8988T (cell line): ENCODE measurements around the gene C2orf68.
"Not testable (repeated sequence)": the region's sequence is repeated elsewhere in the genome, so short reads cannot be mapped to it uniquely, and the experiment has no call there.

ENCODE experiments used
- DNase-seq: peaks from one replicate; pipeline ENCODE4 v3.0.0; 2011

Gene C2orf68

GRCh38 chr2:85579266-85579935 is 32.5 kb downstream of the C2orf68 start:
- no peak for DNase-seq

DNA sequence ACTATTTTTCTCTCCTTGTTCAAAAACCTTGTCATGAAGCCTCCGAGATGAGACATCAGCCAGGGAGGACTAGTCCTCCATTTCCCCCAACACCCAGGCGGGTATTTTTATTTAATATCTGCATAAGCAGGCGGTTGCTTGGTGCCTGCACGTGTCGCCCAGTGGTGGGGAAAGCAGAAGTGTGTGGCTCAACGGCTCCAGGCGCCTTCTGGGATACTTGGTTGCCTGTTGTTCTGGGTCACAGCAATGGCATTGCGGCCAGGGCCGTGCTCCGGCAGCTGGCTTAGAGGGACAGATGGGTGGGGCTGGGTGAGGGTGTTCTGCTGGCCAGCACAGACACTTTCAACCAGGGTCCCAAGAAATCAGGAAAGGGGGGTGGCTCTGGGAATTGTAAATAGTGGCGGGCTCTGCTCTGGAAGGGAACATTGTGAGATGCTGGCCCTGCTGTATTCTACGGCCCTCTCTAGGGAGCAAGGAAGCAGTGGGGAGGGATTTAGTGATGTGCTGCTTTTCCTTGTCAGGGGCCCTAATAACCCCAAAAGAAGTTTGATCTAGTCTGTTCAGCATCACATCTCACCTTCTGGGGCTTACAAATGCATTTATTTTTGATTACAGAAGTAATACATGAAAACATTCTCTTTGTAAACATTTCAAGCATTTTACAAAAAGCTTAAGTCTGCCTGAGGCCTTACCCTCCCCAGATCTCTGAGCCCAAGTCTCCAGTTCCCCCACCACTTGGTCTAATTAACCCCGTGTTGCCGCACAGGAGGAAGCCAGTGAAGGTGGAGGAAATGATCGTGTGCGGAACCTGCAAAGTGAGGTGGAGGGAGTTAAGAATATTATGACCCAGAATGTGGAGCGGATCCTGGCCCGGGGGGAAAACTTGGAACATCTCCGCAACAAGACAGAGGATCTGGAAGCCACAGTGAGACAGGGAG is 33.4 kb downstream of the C2orf68 start:
- no peak for DNase-seq

DNA sequence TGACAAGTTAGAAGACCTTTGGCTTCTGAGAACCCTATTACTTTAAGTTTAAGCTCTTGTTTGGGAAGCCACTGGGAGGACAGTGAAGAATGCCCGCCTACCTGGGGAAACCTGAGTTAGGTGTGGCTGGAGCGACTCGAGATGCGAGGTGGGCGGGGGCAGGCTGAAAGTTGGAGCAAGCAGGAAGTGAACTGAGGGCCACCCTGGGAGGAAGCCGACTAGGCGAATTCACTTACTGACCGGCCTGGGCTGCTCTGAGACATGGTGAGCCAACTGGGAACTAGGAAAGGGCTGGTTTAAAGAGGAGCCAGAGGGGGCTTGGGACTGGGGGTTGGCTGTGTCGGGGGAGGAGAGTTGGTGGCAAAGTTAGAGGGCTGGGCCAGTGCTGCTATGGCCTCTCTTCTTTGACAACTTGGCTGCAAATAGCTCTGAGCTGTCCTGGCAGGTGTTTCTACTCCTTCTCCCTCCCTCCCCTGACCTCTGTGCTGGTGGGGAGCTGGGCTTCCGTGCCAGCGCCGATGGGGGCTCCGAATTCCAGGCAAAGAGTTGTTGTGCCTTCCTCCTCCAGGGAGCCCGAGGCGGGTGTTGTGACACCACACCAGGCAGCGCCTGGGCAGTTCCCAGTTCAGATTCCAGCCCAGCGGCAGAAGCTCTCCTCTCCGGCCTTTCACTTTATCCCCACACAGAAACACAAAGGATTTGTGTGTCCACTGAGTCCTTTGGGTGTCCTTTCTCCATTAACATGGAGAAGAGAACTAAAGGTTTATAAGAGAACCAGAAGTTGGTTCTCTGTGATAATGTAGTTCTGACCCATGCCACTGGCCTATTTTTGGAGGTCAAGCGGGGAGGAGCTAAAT is 34.3 kb downstream of the C2orf68 start, which contains the start of gene VAMP8:
VAMP8 (plus strand) TSS at position 201 of the 857 bp plus-strand sequence; CDS start at position 262, 61 bp downstream.
- DNase-seq = no peak

GRCh38 chr2:85577063-85577385 is 34.8 kb downstream of the C2orf68 start:
- no peak for DNase-seq

GRCh38 chr2:85575739-85576138 is 36.1 kb downstream of the C2orf68 start:
- DNase-seq = no peak

DNA sequence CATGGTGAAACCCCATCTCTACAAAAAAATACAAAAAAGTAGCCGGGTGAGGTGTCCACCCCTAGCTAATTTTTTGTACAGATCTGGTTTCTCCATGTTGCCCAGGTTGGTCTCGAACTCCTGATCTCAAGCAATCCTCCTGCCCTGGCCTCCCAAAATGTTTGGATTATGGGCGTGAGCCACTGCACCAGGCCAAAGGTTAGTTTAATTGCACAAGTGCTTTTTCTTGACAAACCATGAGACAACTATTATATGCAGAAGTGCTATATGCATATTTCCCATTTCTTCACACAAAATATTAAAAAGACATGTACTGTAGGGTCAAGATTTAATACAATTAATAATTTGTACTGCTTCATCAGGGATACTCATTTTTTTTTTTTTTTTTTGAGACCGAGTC is 45.6 kb downstream of the C2orf68 start:
- DNase-seq = no peak

- no peak for DNase-seq
Observed at GRCh38 chr2:85564144-85564563, 47.7 kb downstream of the C2orf68 start.

GRCh38 chr2:85561280-85562212 is 50.3 kb downstream of the C2orf68 start, which contains the start of gene GGCX:
TSS of gene GGCX (minus strand) at chr2:85561493. CDS start at chr2:85561428, 65 bp downstream.
- DNase-seq = peak; percentile 66

- no peak for DNase-seq
Observed at GRCh38 chr2:85560812-85561279, 51.0 kb downstream of the C2orf68 start.

GRCh38 chr2:85560403-85560726 is 51.5 kb downstream of the C2orf68 start:
- not testable (repeated sequence) for DNase-seq

DNA sequence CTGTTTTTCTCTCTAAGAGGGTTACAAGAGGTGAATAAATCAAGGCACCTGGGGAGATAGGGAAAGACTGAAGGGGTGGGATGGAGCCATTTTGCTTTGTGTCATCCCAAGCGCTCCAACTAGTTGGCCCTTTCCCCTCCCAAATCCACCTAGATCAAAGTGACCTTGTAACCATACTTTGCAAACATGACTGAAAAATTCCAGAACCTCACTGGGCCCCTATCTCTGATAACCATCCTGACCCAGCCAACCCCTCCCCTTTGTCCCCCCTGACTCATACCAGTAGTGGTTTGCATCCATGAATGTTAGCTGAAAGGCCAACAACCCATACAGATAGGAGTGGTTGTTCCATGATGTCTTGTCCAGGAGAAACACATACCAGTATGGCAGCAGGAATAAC is 53.7 kb downstream of the C2orf68 start:
- DNase-seq = no peak

DNA sequence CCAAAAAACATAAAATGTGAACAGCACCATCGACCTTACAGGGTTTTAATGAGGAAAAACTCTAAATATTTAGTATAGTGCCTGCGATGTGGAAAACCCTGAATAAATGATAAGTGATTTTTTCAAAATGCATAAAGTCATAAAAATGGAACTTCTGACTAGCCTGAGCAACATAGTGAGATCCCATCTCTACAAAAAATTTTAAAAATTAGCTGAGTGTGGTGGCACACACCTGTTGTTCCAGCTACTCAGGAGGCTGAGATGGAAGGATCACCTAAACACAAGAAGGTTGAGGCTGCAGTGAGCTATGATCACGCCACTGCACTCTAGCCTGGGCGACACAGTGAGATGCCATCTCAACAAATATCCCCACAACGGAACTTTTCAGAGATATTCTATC is 54.7 kb downstream of the C2orf68 start:
- DNase-seq = no peak
